ENCODE measurements around the gene DCP2.

DCP2 gene

GRCh38 chr5:112935675-112936074 is 40.9 kb upstream of the DCP2 start:
- Histone ChIP-seq H3K27me3 (ENCODE audit: insufficient read depth, low read length, poor library complexity) (no peaks in the 10 kb centered on the region), H3K36me3 (ENCODE audit: insufficient read depth, low read length) (no peaks in the 10 kb centered on the region), H4K20me1 (ENCODE audit: insufficient read depth, low read length) (no peaks in the 10 kb centered on the region), H3K9me3 (ENCODE audit: insufficient read depth, low read length, severe bottlenecking) (no peaks in the 10 kb centered on the region), H3K79me2 (ENCODE audit: insufficient read depth, low read length) (no peaks in the 10 kb centered on the region), H3K4me2 (ENCODE audit: insufficient read depth, low read length) (no peak overlapping the region), H3K27ac (ENCODE audit: low read length) (no peak overlapping the region), H3K4me1 (ENCODE audit: insufficient read depth, low read length) (peaks cover 3% of the 10 kb centered on the region), H3K4me3 (ENCODE audit: low read depth in 1 of 2, low read length in 2 of 2) (no peak overlapping the region), H2AFZ (ENCODE audit: low read depth, low read length) (no peak overlapping the region), H3K9ac (ENCODE audit: low read depth, low read length) (no peak overlapping the region)
- ATAC-seq (ENCODE audit: insufficient read depth, low read depth) = no peak
- TF ChIP-seq EZH2 (IDR thresholded peaks at IDR 0.05; ENCODE audit: borderline replicate concordance, low read depth, low read length, severe bottlenecking) = no peak
- no peak for DNase-seq

GRCh38 chr5:112938286-112938685 is 38.3 kb upstream of the DCP2 start:
- no peak overlapping the region for H3K4me2 ChIP-seq (ENCODE audit: insufficient read depth, low read length)
- no peak for DNase-seq

GRCh38 chr5:112940670-112941069 is 35.9 kb upstream of the DCP2 start:
- no peak overlapping the region for H2AFZ ChIP-seq (ENCODE audit: low read depth, low read length)
- DNase-seq (no peak), ATAC-seq (ENCODE audit: insufficient read depth, low read depth) (no peak)

More at GRCh38 chr5:112938286-112938685, 38.3 kb upstream of the DCP2 start:
- TF ChIP-seq CTCF (IDR thresholded peaks at IDR 0.05; ENCODE audit: borderline replicate concordance, extremely low read depth, low read length, poor library complexity, severe bottlenecking) = no peak
- TF ChIP-seq EZH2 (IDR thresholded peaks at IDR 0.05; ENCODE audit: borderline replicate concordance, low read depth, low read length, severe bottlenecking) = no peak
- Histone ChIP-seq H3K4me3 (ENCODE audit: low read depth in 1 of 2, low read length in 2 of 2) (no peak overlapping the region), H3K79me2 (ENCODE audit: insufficient read depth, low read length) (no peaks in the 10 kb centered on the region), H4K20me1 (ENCODE audit: insufficient read depth, low read length) (no peaks in the 10 kb centered on the region), H3K9me3 (ENCODE audit: insufficient read depth, low read length, severe bottlenecking) (no peaks in the 10 kb centered on the region), H2AFZ (ENCODE audit: low read depth, low read length) (no peak overlapping the region), H3K9ac (ENCODE audit: low read depth, low read length) (no peak overlapping the region), H3K27ac (ENCODE audit: low read length) (no peak overlapping the region), H3K36me3 (ENCODE audit: insufficient read depth, low read length) (no peaks in the 10 kb centered on the region), H3K4me1 (ENCODE audit: insufficient read depth, low read length) (no peaks in the 10 kb centered on the region), H3K27me3 (ENCODE audit: insufficient read depth, low read length, poor library complexity) (no peaks in the 10 kb centered on the region)
- ATAC-seq (ENCODE audit: insufficient read depth, low read depth) = no peak

GRCh38 chr5:112948458-112948857 is 28.1 kb upstream of the DCP2 start:
- TF ChIP-seq CTCF (IDR thresholded peaks at IDR 0.05; ENCODE audit: borderline replicate concordance, extremely low read depth, low read length, poor library complexity, severe bottlenecking) = no peak
- TF ChIP-seq EZH2 (IDR thresholded peaks at IDR 0.05; ENCODE audit: borderline replicate concordance, low read depth, low read length, severe bottlenecking) = no peak
- no peak for ATAC-seq (ENCODE audit: insufficient read depth, low read depth)
- no peak overlapping the region for H3K4me3 ChIP-seq (ENCODE audit: low read depth in 1 of 2, low read length in 2 of 2)

More at GRCh38 chr5:112940670-112941069, 35.9 kb upstream of the DCP2 start:
- no peak for TF ChIP-seq EZH2 (IDR thresholded peaks at IDR 0.05; ENCODE audit: borderline replicate concordance, low read depth, low read length, severe bottlenecking)
- no peak for TF ChIP-seq CTCF (IDR thresholded peaks at IDR 0.05; ENCODE audit: borderline replicate concordance, extremely low read depth, low read length, poor library complexity, severe bottlenecking)
- Histone ChIP-seq H3K36me3 (ENCODE audit: insufficient read depth, low read length) (no peaks in the 10 kb centered on the region), H3K27me3 (ENCODE audit: insufficient read depth, low read length, poor library complexity) (no peaks in the 10 kb centered on the region), H3K9ac (ENCODE audit: low read depth, low read length) (no peak overlapping the region), H3K9me3 (ENCODE audit: insufficient read depth, low read length, severe bottlenecking) (no peaks in the 10 kb centered on the region), H3K4me3 (ENCODE audit: low read depth in 1 of 2, low read length in 2 of 2) (no peak overlapping the region), H4K20me1 (ENCODE audit: insufficient read depth, low read length) (no peaks in the 10 kb centered on the region), H3K4me2 (ENCODE audit: insufficient read depth, low read length) (no peak overlapping the region), H3K4me1 (ENCODE audit: insufficient read depth, low read length) (no peaks in the 10 kb centered on the region), H3K79me2 (ENCODE audit: insufficient read depth, low read length) (no peaks in the 10 kb centered on the region), H3K27ac (ENCODE audit: low read length) (no peak overlapping the region)

More at GRCh38 chr5:112948458-112948857, 28.1 kb upstream of the DCP2 start:
- Histone ChIP-seq H4K20me1 (ENCODE audit: insufficient read depth, low read length) (no peaks in the 10 kb centered on the region), H3K79me2 (ENCODE audit: insufficient read depth, low read length) (no peaks in the 10 kb centered on the region), H3K27me3 (ENCODE audit: insufficient read depth, low read length, poor library complexity) (no peaks in the 10 kb centered on the region), H3K4me1 (ENCODE audit: insufficient read depth, low read length) (no peaks in the 10 kb centered on the region), H3K36me3 (ENCODE audit: insufficient read depth, low read length) (no peaks in the 10 kb centered on the region), H3K9me3 (ENCODE audit: insufficient read depth, low read length, severe bottlenecking) (no peaks in the 10 kb centered on the region), H3K27ac (ENCODE audit: low read length) (no peak overlapping the region), H2AFZ (ENCODE audit: low read depth, low read length) (no peak overlapping the region), H3K9ac (ENCODE audit: low read depth, low read length) (no peak overlapping the region), H3K4me2 (ENCODE audit: insufficient read depth, low read length) (no peak overlapping the region)
- no peak for DNase-seq

Data from DND-41 (cell line).